Stomach (tissue), 4 donors: ENCODE measurements around the gene KCNK18.

Experiments
- POLR2A ChIP-seq, 4 donors: fragments of 450-650 bp; IDR thresholded peaks; one replicate each; pipeline ENCODE4 v1.6.1; 2016; ENCODE audit warnings: antibody characterized with exemption in 4 of 4, control low read depth in 2 of 4, mild to moderate bottlenecking in 1 of 4, moderate library complexity in 1 of 4
- TF ChIP-seq, protein P1 (sequence below), 7 experiments: fragments of 450-650 bp in 4 of 7; fragments of 200-600 bp in 3 of 7; sonication (generic) in 3 of 7; IDR thresholded peaks; one replicate each; pipeline ENCODE4 v1.5.1; 2016 to 2019; ENCODE audit warnings: antibody characterized with exemption in 7 of 7, control low read depth in 2 of 7, mild to moderate bottlenecking in 1 of 7

DNA sequence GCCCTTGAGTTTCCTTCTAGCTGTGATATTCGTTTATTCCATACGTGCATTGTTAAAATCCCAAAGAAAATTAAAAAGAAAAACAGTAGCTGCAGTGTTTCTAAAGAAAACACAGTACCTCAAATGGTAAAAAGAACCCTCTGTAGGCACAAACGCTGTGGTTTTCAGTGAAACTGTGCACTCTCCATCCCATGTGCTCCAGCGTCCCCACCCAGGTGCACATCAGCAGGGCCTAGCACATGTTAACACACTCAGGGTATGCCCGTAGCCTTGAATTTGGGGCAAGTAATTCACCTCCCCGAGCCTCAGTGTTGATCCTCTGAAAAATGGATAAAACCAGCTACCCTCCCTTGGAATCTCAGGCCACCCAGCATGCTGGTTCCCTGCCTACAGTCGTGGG lies 53.1 kb downstream of the KCNK18 start:
- TF ChIP-seq, protein P1, sequence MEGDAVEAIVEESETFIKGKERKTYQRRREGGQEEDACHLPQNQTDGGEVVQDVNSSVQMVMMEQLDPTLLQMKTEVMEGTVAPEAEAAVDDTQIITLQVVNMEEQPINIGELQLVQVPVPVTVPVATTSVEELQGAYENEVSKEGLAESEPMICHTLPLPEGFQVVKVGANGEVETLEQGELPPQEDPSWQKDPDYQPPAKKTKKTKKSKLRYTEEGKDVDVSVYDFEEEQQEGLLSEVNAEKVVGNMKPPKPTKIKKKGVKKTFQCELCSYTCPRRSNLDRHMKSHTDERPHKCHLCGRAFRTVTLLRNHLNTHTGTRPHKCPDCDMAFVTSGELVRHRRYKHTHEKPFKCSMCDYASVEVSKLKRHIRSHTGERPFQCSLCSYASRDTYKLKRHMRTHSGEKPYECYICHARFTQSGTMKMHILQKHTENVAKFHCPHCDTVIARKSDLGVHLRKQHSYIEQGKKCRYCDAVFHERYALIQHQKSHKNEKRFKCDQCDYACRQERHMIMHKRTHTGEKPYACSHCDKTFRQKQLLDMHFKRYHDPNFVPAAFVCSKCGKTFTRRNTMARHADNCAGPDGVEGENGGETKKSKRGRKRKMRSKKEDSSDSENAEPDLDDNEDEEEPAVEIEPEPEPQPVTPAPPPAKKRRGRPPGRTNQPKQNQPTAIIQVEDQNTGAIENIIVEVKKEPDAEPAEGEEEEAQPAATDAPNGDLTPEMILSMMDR (IDR thresholded peaks at IDR 0.05), result no peak
- TF ChIP-seq POLR2A (IDR thresholded peaks at IDR 0.05), result no peak
